ENCODE measurements around the gene PTPRT.

DNA sequence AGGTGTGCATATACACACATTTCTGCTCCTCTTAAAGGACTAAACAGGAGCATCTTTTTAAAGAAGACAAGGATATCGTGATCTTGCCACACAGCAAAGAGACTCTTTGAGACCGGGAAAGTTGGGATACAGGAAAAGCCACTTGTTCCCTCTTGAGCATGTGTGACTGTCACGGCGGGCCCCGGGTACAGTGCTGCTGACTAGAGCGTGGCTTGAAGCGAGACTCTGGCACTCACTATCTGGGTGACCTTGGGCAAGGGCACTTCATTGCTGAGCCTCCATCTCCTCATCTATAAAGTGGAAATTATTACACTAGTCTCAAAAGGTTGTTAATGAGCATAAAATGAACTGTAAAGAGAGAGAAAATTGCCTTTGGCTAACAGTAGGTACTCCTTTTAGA lies 713.9 kb downstream of the PTPRT start:
- TF ChIP-seq, protein P1, sequence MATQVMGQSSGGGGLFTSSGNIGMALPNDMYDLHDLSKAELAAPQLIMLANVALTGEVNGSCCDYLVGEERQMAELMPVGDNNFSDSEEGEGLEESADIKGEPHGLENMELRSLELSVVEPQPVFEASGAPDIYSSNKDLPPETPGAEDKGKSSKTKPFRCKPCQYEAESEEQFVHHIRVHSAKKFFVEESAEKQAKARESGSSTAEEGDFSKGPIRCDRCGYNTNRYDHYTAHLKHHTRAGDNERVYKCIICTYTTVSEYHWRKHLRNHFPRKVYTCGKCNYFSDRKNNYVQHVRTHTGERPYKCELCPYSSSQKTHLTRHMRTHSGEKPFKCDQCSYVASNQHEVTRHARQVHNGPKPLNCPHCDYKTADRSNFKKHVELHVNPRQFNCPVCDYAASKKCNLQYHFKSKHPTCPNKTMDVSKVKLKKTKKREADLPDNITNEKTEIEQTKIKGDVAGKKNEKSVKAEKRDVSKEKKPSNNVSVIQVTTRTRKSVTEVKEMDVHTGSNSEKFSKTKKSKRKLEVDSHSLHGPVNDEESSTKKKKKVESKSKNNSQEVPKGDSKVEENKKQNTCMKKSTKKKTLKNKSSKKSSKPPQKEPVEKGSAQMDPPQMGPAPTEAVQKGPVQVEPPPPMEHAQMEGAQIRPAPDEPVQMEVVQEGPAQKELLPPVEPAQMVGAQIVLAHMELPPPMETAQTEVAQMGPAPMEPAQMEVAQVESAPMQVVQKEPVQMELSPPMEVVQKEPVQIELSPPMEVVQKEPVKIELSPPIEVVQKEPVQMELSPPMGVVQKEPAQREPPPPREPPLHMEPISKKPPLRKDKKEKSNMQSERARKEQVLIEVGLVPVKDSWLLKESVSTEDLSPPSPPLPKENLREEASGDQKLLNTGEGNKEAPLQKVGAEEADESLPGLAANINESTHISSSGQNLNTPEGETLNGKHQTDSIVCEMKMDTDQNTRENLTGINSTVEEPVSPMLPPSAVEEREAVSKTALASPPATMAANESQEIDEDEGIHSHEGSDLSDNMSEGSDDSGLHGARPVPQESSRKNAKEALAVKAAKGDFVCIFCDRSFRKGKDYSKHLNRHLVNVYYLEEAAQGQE (IDR thresholded peaks at IDR 0.05; ENCODE audit: unreplicated experiment): no peak
- TF ChIP-seq, protein P2, sequence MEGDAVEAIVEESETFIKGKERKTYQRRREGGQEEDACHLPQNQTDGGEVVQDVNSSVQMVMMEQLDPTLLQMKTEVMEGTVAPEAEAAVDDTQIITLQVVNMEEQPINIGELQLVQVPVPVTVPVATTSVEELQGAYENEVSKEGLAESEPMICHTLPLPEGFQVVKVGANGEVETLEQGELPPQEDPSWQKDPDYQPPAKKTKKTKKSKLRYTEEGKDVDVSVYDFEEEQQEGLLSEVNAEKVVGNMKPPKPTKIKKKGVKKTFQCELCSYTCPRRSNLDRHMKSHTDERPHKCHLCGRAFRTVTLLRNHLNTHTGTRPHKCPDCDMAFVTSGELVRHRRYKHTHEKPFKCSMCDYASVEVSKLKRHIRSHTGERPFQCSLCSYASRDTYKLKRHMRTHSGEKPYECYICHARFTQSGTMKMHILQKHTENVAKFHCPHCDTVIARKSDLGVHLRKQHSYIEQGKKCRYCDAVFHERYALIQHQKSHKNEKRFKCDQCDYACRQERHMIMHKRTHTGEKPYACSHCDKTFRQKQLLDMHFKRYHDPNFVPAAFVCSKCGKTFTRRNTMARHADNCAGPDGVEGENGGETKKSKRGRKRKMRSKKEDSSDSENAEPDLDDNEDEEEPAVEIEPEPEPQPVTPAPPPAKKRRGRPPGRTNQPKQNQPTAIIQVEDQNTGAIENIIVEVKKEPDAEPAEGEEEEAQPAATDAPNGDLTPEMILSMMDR (conservative IDR thresholded peaks at IDR 0.05; ENCODE audit: low read depth in 2 of 2): no peak
- TF ChIP-seq EZH2phosphoT487 (IDR thresholded peaks at IDR 0.05; ENCODE audit: unreplicated experiment) (no peak), POLR2AphosphoS5 (IDR thresholded peaks at IDR 0.05; ENCODE audit: low read depth) (no peak), EZH2 (IDR thresholded peaks at IDR 0.05; ENCODE audit: low read depth, unreplicated experiment) (no peak), CREB1 (CRISPR knock-in tag; IDR thresholded peaks at IDR 0.05; ENCODE audit: low read depth) (no peak), ZNF114 (CRISPR knock-in tag; IDR thresholded peaks at IDR 0.05) (no peak), JUNB (IDR thresholded peaks at IDR 0.05; ENCODE audit: unreplicated experiment) (no peak)
